K562 (cell line): ENCODE measurements around the gene OMA1. TPM values are rescaled to one million over a fixed set of nuclear protein-coding genes. Genes with fewer than 3 reads are reported as not detected.
A peak's percentile ranks its signal among the peaks of the same experiment; 100 is the strongest.

Experiments
- ATF1 ChIP-seq, 2 experiments: fragments of 450-650 bp in 1 of 2; IDR thresholded peaks; 2 replicates each; pipeline ENCODE4 v1.6.1; 2016; ENCODE audit warnings: missing compliant biosample characterization in 1 of 2, missing genetic modification characterization in 1 of 2
- FOXP1 ChIP-seq: sonication (generic); formaldehyde crosslinking; IDR thresholded peaks from 2 replicates; pipeline ENCODE4 v1.8.0; 2022; ENCODE audit warnings: mild to moderate bottlenecking, missing genetic modification reagents
- NONO ChIP-seq, 2 experiments: fragments of 200-400 bp in 1 of 2; fragments of 450-650 bp in 1 of 2; formaldehyde crosslinking in 1 of 2; IDR thresholded peaks; 2 replicates each; pipeline ENCODE4 v1.6.1; 2017; ENCODE audit warnings: low read depth in 2 of 2, mild to moderate bottlenecking in 2 of 2, moderate library complexity in 2 of 2, low read length in 1 of 2
- ZEB2 ChIP-seq: fragments of 450-650 bp; IDR thresholded peaks from 2 replicates; pipeline ENCODE4 v1.6.1; 2016
- polyA plus RNA-seq, 8 experiments: library from polyadenylated mRNA; depleted of rRNA in 4 of 8; stranded (reverse) in 5 of 8; unstranded in 3 of 8; fragments of >200 nt; fragmentation: Nextera tagmentation in 2 of 8; fragmentation: Illumina TruSeq in 1 of 8; extraction: Ambion mirVana in 2 of 8; extraction: Trizol in 1 of 8; gene quantifications; 2 replicates each; pipeline versions ENCODE4 v1.2.1 to v1.2.3, GENCODE V29; 2011 to 2014; ENCODE audit warnings: inconsistent platforms in 1 of 8, missing spikeins in 1 of 8
- total RNA-seq, 7 experiments: library from RNA; depleted of rRNA in 6 of 7; stranded (reverse); fragments of >200 nt in 6 of 7; fragmentation: Illumina TruSeq in 2 of 7; extraction: Trizol in 2 of 7; gene quantifications; 2 replicates each; pipeline versions ENCODE4 v1.2.1 to v1.2.3, GENCODE V29; 2011 to 2021; ENCODE audit warnings: low replicate concordance in 1 of 7
- TF ChIP-seq, protein P1 (sequence below): fragments of 450-650 bp; IDR thresholded peaks from 2 replicates; pipeline ENCODE4 v1.6.1; 2016; ENCODE audit warnings: mild to moderate bottlenecking, moderate library complexity

OMA1 gene
- total and polyA plus RNA-seq, 9 of the 15 experiments (the other 6 are each of a cell fraction or from before 2014, with no cell fraction given): 16.6 to 51.5 (median 33.5) TPM

- TF ChIP-seq, protein P1, sequence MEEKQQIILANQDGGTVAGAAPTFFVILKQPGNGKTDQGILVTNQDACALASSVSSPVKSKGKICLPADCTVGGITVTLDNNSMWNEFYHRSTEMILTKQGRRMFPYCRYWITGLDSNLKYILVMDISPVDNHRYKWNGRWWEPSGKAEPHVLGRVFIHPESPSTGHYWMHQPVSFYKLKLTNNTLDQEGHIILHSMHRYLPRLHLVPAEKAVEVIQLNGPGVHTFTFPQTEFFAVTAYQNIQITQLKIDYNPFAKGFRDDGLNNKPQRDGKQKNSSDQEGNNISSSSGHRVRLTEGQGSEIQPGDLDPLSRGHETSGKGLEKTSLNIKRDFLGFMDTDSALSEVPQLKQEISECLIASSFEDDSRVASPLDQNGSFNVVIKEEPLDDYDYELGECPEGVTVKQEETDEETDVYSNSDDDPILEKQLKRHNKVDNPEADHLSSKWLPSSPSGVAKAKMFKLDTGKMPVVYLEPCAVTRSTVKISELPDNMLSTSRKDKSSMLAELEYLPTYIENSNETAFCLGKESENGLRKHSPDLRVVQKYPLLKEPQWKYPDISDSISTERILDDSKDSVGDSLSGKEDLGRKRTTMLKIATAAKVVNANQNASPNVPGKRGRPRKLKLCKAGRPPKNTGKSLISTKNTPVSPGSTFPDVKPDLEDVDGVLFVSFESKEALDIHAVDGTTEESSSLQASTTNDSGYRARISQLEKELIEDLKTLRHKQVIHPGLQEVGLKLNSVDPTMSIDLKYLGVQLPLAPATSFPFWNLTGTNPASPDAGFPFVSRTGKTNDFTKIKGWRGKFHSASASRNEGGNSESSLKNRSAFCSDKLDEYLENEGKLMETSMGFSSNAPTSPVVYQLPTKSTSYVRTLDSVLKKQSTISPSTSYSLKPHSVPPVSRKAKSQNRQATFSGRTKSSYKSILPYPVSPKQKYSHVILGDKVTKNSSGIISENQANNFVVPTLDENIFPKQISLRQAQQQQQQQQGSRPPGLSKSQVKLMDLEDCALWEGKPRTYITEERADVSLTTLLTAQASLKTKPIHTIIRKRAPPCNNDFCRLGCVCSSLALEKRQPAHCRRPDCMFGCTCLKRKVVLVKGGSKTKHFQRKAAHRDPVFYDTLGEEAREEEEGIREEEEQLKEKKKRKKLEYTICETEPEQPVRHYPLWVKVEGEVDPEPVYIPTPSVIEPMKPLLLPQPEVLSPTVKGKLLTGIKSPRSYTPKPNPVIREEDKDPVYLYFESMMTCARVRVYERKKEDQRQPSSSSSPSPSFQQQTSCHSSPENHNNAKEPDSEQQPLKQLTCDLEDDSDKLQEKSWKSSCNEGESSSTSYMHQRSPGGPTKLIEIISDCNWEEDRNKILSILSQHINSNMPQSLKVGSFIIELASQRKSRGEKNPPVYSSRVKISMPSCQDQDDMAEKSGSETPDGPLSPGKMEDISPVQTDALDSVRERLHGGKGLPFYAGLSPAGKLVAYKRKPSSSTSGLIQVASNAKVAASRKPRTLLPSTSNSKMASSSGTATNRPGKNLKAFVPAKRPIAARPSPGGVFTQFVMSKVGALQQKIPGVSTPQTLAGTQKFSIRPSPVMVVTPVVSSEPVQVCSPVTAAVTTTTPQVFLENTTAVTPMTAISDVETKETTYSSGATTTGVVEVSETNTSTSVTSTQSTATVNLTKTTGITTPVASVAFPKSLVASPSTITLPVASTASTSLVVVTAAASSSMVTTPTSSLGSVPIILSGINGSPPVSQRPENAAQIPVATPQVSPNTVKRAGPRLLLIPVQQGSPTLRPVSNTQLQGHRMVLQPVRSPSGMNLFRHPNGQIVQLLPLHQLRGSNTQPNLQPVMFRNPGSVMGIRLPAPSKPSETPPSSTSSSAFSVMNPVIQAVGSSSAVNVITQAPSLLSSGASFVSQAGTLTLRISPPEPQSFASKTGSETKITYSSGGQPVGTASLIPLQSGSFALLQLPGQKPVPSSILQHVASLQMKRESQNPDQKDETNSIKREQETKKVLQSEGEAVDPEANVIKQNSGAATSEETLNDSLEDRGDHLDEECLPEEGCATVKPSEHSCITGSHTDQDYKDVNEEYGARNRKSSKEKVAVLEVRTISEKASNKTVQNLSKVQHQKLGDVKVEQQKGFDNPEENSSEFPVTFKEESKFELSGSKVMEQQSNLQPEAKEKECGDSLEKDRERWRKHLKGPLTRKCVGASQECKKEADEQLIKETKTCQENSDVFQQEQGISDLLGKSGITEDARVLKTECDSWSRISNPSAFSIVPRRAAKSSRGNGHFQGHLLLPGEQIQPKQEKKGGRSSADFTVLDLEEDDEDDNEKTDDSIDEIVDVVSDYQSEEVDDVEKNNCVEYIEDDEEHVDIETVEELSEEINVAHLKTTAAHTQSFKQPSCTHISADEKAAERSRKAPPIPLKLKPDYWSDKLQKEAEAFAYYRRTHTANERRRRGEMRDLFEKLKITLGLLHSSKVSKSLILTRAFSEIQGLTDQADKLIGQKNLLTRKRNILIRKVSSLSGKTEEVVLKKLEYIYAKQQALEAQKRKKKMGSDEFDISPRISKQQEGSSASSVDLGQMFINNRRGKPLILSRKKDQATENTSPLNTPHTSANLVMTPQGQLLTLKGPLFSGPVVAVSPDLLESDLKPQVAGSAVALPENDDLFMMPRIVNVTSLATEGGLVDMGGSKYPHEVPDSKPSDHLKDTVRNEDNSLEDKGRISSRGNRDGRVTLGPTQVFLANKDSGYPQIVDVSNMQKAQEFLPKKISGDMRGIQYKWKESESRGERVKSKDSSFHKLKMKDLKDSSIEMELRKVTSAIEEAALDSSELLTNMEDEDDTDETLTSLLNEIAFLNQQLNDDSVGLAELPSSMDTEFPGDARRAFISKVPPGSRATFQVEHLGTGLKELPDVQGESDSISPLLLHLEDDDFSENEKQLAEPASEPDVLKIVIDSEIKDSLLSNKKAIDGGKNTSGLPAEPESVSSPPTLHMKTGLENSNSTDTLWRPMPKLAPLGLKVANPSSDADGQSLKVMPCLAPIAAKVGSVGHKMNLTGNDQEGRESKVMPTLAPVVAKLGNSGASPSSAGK: peak; percentile 56
- TF ChIP-seq FOXP1 (CRISPR knock-in tag) (no peak), ZEB2 (no peak), NONO (IDR thresholded peaks at IDR 0.05; ENCODE audit: low read depth in 2 of 2, low read length in 1 of 2) (0 out of 4 replicates have a peak, but pooled peaks of 1 of the 2 experiments have one; percentile 25), ATF1 (CRISPR knock-in tag; IDR thresholded peaks at IDR 0.05) (no peak), ATF1 (tag; IDR thresholded peaks at IDR 0.05) (no peak)
Measured at GRCh38 chr1:58545591-58546519, 671 bp downstream of the OMA1 start (continued).
